ENCODE measurements around the gene TMED7. TPM values are rescaled to one million over a fixed set of nuclear protein-coding genes. Genes with fewer than 3 reads are reported as not detected.

The TMED7 gene
- total RNA-seq, 2 donors from 2014 or later = 131 to 132 TPM

- H3K36me3 ChIP-seq = no peaks in the 10 kb centered on the region
- no peak overlapping the region for H3K27ac ChIP-seq
- DNase-seq (ENCODE audit: low spot score) (no peak), ATAC-seq (ENCODE audit: insufficient number of reproducible peaks, low FRiP score, low read depth) (no peak)
- no peak overlapping the region for H3K4me3 ChIP-seq
- H3K27me3 ChIP-seq (replicated peaks; ENCODE audit: insufficient read depth) = no peaks in the 10 kb centered on the region
- H3K4me1 ChIP-seq (ENCODE audit: control insufficient read depth in 1 of 2, low read depth in 2 of 2) = peaks cover 0 to 4% of the 10 kb centered on the region in 2 donors
- no peak for TF ChIP-seq CTCF (IDR thresholded peaks at IDR 0.05)
- H3K9me3 ChIP-seq = no peaks in the 10 kb centered on the region
These were observed 40.6 kb downstream of the TMED7 start for GRCh38 chr5:115585265-115585664.

- H3K36me3 ChIP-seq = no peaks in the 10 kb centered on the region
- H3K4me1 ChIP-seq (ENCODE audit: control insufficient read depth in 1 of 2, low read depth in 2 of 2) = peaks cover 0 to 4% of the 10 kb centered on the region in 2 donors
- no peak overlapping the region for H3K27ac ChIP-seq
- TF ChIP-seq CTCF (IDR thresholded peaks at IDR 0.05) = no peak
- H3K27me3 ChIP-seq (replicated peaks; ENCODE audit: insufficient read depth) = no peaks in the 10 kb centered on the region
- no peak for ATAC-seq (ENCODE audit: insufficient number of reproducible peaks, low FRiP score, low read depth)
- H3K9me3 ChIP-seq = no peaks in the 10 kb centered on the region
- no peak overlapping the region for H3K4me3 ChIP-seq
- DNase-seq (ENCODE audit: low spot score) = no peak
These were observed 41.3 kb downstream of the TMED7 start for GRCh38 chr5:115584501-115584900.

GRCh38 chr5:115583474-115583873 lies 42.4 kb downstream of the TMED7 start:
- Histone ChIP-seq H3K27me3 (replicated peaks; ENCODE audit: insufficient read depth) (no peaks in the 10 kb centered on the region), H3K36me3 (no peaks in the 10 kb centered on the region), H3K27ac (no peak overlapping the region), H3K4me1 (ENCODE audit: control insufficient read depth in 1 of 2, low read depth in 2 of 2) (no peaks in the 10 kb centered on the region), H3K9me3 (no peaks in the 10 kb centered on the region), H3K4me3 (no peak overlapping the region)
- ATAC-seq (ENCODE audit: insufficient number of reproducible peaks, low FRiP score, low read depth) (no peak), DNase-seq (ENCODE audit: low spot score) (no peak)
- no peak for TF ChIP-seq CTCF (IDR thresholded peaks at IDR 0.05)

GRCh38 chr5:115580941-115581340 lies 44.9 kb downstream of the TMED7 start:
- ATAC-seq (ENCODE audit: insufficient number of reproducible peaks, low FRiP score, low read depth) (no peak), DNase-seq (ENCODE audit: low spot score) (no peak)
- Histone ChIP-seq H3K9me3 (no peaks in the 10 kb centered on the region), H3K27me3 (replicated peaks; ENCODE audit: insufficient read depth) (no peaks in the 10 kb centered on the region), H3K4me1 (ENCODE audit: control insufficient read depth in 1 of 2, low read depth in 2 of 2) (no peaks in the 10 kb centered on the region), H3K27ac (no peak overlapping the region), H3K36me3 (no peaks in the 10 kb centered on the region), H3K4me3 (no peak overlapping the region)
- no peak for TF ChIP-seq CTCF (IDR thresholded peaks at IDR 0.05)

- H3K4me3 ChIP-seq = no peak overlapping the region
- H3K27me3 ChIP-seq (replicated peaks; ENCODE audit: insufficient read depth) = no peaks in the 10 kb centered on the region
- ATAC-seq (ENCODE audit: insufficient number of reproducible peaks, low FRiP score, low read depth) = no peak
- TF ChIP-seq CTCF (IDR thresholded peaks at IDR 0.05) = no peak
- no peaks in the 10 kb centered on the region for H3K4me1 ChIP-seq (ENCODE audit: control insufficient read depth in 1 of 2, low read depth in 2 of 2)
- H3K36me3 ChIP-seq = no peaks in the 10 kb centered on the region
- no peak overlapping the region for H3K27ac ChIP-seq
- no peaks in the 10 kb centered on the region for H3K9me3 ChIP-seq
- no peak for DNase-seq (ENCODE audit: low spot score)
These were observed 46.1 kb downstream of the TMED7 start for GRCh38 chr5:115579747-115580173.

Measured in thoracic aorta (tissue), 2 donors.